Keratinocyte (primary cell): Measurements from ENCODE around the gene PRKAR2B. TPM values are rescaled to one million over a fixed set of nuclear protein-coding genes. Genes with fewer than 3 reads are reported as not detected.

Source experiments
- DNase-seq: peaks from one replicate; pipeline ENCODE4 v3.0.0-alpha.2; 2011; ENCODE audit warnings: low read depth, missing footprints, low spot score
- FAIRE-seq: peaks from 2 replicates; lab custom pipeline; 2011; peaks lifted over from hg19 to GRCh38; lab: Jason Lieb, UNC
- H2AFZ ChIP-seq: 2 replicates; pipeline ENCODE4 v1.6.0; 2012; ENCODE audit warnings: low read length, control low read depth, inconsistent platforms; ENCODE audit not compliant: control insufficient read depth
- H3K27ac ChIP-seq: 2 replicates; pipeline ENCODE4 v1.5.1; 2011; ENCODE audit warnings: low read length; ENCODE audit not compliant: control insufficient read depth, insufficient read depth
- H3K27me3 ChIP-seq: 3 replicates; pipeline ENCODE4 v1.6.0; 2011; ENCODE audit warnings: low read length; ENCODE audit not compliant: control insufficient read depth, insufficient read depth; ENCODE audit errors: extremely low read depth
- H3K36me3 ChIP-seq, 2 experiments: 2 replicates in 1 of 2; 3 replicates in 1 of 2; pipeline ENCODE4 v1.5.1; 2011; ENCODE audit warnings: low read length in 2 of 2, mild to moderate bottlenecking in 1 of 2; ENCODE audit not compliant: control insufficient read depth in 2 of 2, insufficient read depth in 2 of 2; ENCODE audit errors: extremely low read depth in 1 of 2
- H3K4me1 ChIP-seq: 3 replicates; pipeline ENCODE4 v1.5.1; 2011; ENCODE audit warnings: low read length; ENCODE audit not compliant: control insufficient read depth, insufficient read depth; ENCODE audit errors: extremely low read depth
- H3K4me2 ChIP-seq: 3 replicates; pipeline ENCODE4 v1.6.0; 2011; ENCODE audit warnings: low read depth, low read length; ENCODE audit not compliant: control insufficient read depth, insufficient read depth; ENCODE audit errors: extremely low read depth
- H3K4me3 ChIP-seq, 3 experiments: fragments of 200-600 bp in 1 of 3; sonication (generic) in 1 of 3; 2 replicates in 2 of 3; 3 replicates in 1 of 3; pipeline ENCODE4 v1.5.1; 2011 to 2016; ENCODE audit warnings: low read length in 3 of 3, mild to moderate bottlenecking in 3 of 3, control low read depth in 2 of 3, inconsistent platforms in 1 of 3, low read depth in 1 of 3, mixed read lengths in 1 of 3, mixed run types in 1 of 3, moderate library complexity in 1 of 3; ENCODE audit not compliant: control insufficient read depth in 2 of 3, insufficient read depth in 2 of 3; ENCODE audit errors: extremely low read depth in 1 of 3
- H3K79me2 ChIP-seq: 2 replicates; pipeline ENCODE4 v1.6.0; 2012; ENCODE audit warnings: low read length; ENCODE audit not compliant: control insufficient read depth, insufficient read depth
- H3K9ac ChIP-seq: 3 replicates; pipeline ENCODE4 v1.6.0; 2011; ENCODE audit warnings: low read length; ENCODE audit not compliant: control insufficient read depth, insufficient read depth; ENCODE audit errors: extremely low read depth
- H3K9me1 ChIP-seq: 3 replicates; pipeline ENCODE4 v1.6.0; 2011; ENCODE audit warnings: low read length; ENCODE audit not compliant: control insufficient read depth, insufficient read depth; ENCODE audit errors: extremely low read depth
- H3K9me3 ChIP-seq: 2 replicates; pipeline ENCODE4 v1.5.1; 2012; ENCODE audit warnings: low read depth, low read length; ENCODE audit not compliant: control insufficient read depth
- H4K20me1 ChIP-seq: 3 replicates; pipeline ENCODE4 v1.6.0; 2011; ENCODE audit warnings: low read length; ENCODE audit not compliant: control insufficient read depth, insufficient read depth; ENCODE audit errors: extremely low read depth
- CTCF ChIP-seq, 3 experiments: IDR thresholded peaks in 1 of 3; conservative IDR thresholded peaks in 1 of 3; optimal IDR thresholded peaks in 1 of 3; 2 replicates in 2 of 3; 3 replicates in 1 of 3; pipeline versions ENCODE3 to v1.5.1; 2011; ENCODE audit warnings: low read length in 3 of 3, mild to moderate bottlenecking in 3 of 3, moderate library complexity in 2 of 3, control low read depth in 1 of 3, inconsistent platforms in 1 of 3; ENCODE audit not compliant: insufficient read depth in 2 of 3; ENCODE audit errors: extremely low read depth in 1 of 3
- EZH2 ChIP-seq: IDR thresholded peaks from one replicate; pipeline ENCODE4 v1.6.1; 2012; ENCODE audit warnings: inconsistent platforms, mild to moderate bottlenecking, low read length, moderate library complexity
- dilution Hi-C: fragments of 300-500 bp; cut with MboI; formaldehyde crosslinking; loops from one replicate; pipeline ENCODE4 v1.7.0; 2020; ENCODE audit warnings: low sequenced_read_pairs; ENCODE audit not compliant: extremely low pct_ligation_motif_present
- polyA plus RNA-seq, 5 experiments: library from polyadenylated mRNA; depleted of rRNA in 3 of 5; stranded (reverse) in 3 of 5; stranded (forward) in 1 of 5; unstranded in 1 of 5; fragments of >200 nt; gene quantifications; 1 replicate in 1 of 5; 2 replicates in 3 of 5; 3 replicates in 1 of 5; pipeline versions ENCODE4 v1.2.1 to v1.2.3, GENCODE V29; 2011 to 2012; ENCODE audit warnings: missing spikeins in 2 of 5, low read depth in 1 of 5, low replicate concordance in 1 of 5

PRKAR2B gene
- polyA plus RNA-seq, 1 donor (not counting 4 experiments of a cell fraction or from before 2014, with no cell fraction given) = 0.01 TPM

DNA sequence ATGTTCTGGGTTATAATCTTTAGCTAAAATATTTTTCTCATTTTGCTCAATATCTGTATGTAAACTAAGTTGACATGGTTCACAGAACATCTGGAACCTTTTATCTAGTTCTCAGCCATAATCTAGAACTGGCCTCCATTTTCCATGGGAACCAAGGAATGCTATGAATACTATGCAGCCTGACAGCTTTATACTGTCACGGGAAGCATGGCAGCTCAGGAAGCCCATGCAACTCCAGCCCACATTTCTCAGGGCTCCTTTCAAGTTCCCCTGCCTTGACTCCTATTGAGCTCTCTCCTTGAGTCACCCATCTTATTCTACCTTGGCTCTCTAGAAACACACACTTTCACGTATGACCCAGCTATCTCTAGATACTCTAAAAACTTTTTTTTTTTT is 36.6 kb upstream of the PRKAR2B start:
- DNase-seq (no peak), FAIRE-seq (no peak)
- Histone ChIP-seq H2AFZ (no peak overlapping the region), H3K27me3 (no peaks in the 10 kb centered on the region), H3K4me3 (no peak overlapping the region), H3K9me1 (no peaks in the 10 kb centered on the region), H3K27ac (no peak overlapping the region), H3K9ac (no peak overlapping the region), H3K9me3 (no peaks in the 10 kb centered on the region), H4K20me1 (no peaks in the 10 kb centered on the region), H3K36me3 (no peaks in the 10 kb centered on the region), H3K4me2 (no peak overlapping the region), H3K79me2 (no peaks in the 10 kb centered on the region), H3K4me1 (no peaks in the 10 kb centered on the region)
- TF ChIP-seq CTCF (optimal IDR thresholded peaks at IDR 0.05 in 1 of 3, IDR thresholded peaks at IDR 0.05 in 1 of 3, conservative IDR thresholded peaks at IDR 0.05 in 1 of 3; ENCODE audit: extremely low read depth in 1 of 3, insufficient read depth in 2 of 3, low read length in 3 of 3) (no peak), EZH2 (no peak)
- dilution Hi-C loops = no loop called here

DNA sequence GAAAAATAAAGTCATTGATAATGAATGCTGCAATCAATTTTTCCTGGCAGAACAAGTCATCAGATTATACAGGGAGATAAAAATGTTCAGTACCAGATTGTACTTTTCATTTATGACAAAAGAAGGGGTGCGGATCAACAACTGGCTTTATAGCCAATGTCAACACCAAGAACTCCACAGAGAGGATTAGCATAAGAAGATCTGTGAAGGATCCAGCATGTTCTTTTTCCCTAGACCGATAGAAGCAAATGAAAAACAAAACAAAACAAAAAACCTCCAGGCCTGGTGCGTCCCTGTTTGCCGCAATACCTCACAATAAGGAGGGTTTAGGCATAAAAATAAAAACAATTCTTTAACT is 34.7 kb upstream of the PRKAR2B start:
- H3K4me1 ChIP-seq = no peaks in the 10 kb centered on the region
- H3K79me2 ChIP-seq = no peaks in the 10 kb centered on the region
- DNase-seq = no peak
- no peaks in the 10 kb centered on the region for H4K20me1 ChIP-seq
- no peaks in the 10 kb centered on the region for H3K9me3 ChIP-seq
- no peak for FAIRE-seq
- TF ChIP-seq EZH2 (no peak), CTCF (optimal IDR thresholded peaks at IDR 0.05 in 1 of 3, IDR thresholded peaks at IDR 0.05 in 1 of 3, conservative IDR thresholded peaks at IDR 0.05 in 1 of 3; ENCODE audit: extremely low read depth in 1 of 3, insufficient read depth in 2 of 3, low read length in 3 of 3) (no peak)
- H3K4me2 ChIP-seq = no peak overlapping the region
- no peak overlapping the region for H2AFZ ChIP-seq
- no peak overlapping the region for H3K27ac ChIP-seq
- H3K9ac ChIP-seq = no peak overlapping the region
- dilution Hi-C loops = no loop called here
- no peak overlapping the region for H3K4me3 ChIP-seq
- no peaks in the 10 kb centered on the region for H3K36me3 ChIP-seq
- H3K9me1 ChIP-seq = no peaks in the 10 kb centered on the region
- H3K27me3 ChIP-seq = no peaks in the 10 kb centered on the region
